Keratinocyte (primary cell): ENCODE data around the gene SCFD2. TPM values are rescaled to one million over a fixed set of nuclear protein-coding genes. Genes with fewer than 3 reads are reported as not detected.

Experiments
- DNase-seq: peaks from one replicate; pipeline ENCODE4 v3.0.0-alpha.2; 2011; ENCODE audit warnings: low read depth, missing footprints, low spot score
- FAIRE-seq: peaks from 2 replicates; lab custom pipeline; 2011; peaks lifted over from hg19 to GRCh38; lab: Jason Lieb, UNC
- H2AFZ ChIP-seq: 2 replicates; pipeline ENCODE4 v1.6.0; 2012; ENCODE audit warnings: low read length, control low read depth, inconsistent platforms; ENCODE audit not compliant: control insufficient read depth
- H3K27ac ChIP-seq: 2 replicates; pipeline ENCODE4 v1.5.1; 2011; ENCODE audit warnings: low read length; ENCODE audit not compliant: control insufficient read depth, insufficient read depth
- H3K27me3 ChIP-seq: 3 replicates; pipeline ENCODE4 v1.6.0; 2011; ENCODE audit warnings: low read length; ENCODE audit not compliant: control insufficient read depth, insufficient read depth; ENCODE audit errors: extremely low read depth
- H3K36me3 ChIP-seq, 2 experiments: 2 replicates in 1 of 2; 3 replicates in 1 of 2; pipeline ENCODE4 v1.5.1; 2011; ENCODE audit warnings: low read length in 2 of 2, mild to moderate bottlenecking in 1 of 2; ENCODE audit not compliant: control insufficient read depth in 2 of 2, insufficient read depth in 2 of 2; ENCODE audit errors: extremely low read depth in 1 of 2
- H3K4me1 ChIP-seq: 3 replicates; pipeline ENCODE4 v1.5.1; 2011; ENCODE audit warnings: low read length; ENCODE audit not compliant: control insufficient read depth, insufficient read depth; ENCODE audit errors: extremely low read depth
- H3K4me2 ChIP-seq: 3 replicates; pipeline ENCODE4 v1.6.0; 2011; ENCODE audit warnings: low read depth, low read length; ENCODE audit not compliant: control insufficient read depth, insufficient read depth; ENCODE audit errors: extremely low read depth
- H3K4me3 ChIP-seq, 3 experiments: fragments of 200-600 bp in 1 of 3; sonication (generic) in 1 of 3; 2 replicates in 2 of 3; 3 replicates in 1 of 3; pipeline ENCODE4 v1.5.1; 2011 to 2016; ENCODE audit warnings: low read length in 3 of 3, mild to moderate bottlenecking in 3 of 3, control low read depth in 2 of 3, inconsistent platforms in 1 of 3, low read depth in 1 of 3, mixed read lengths in 1 of 3, mixed run types in 1 of 3, moderate library complexity in 1 of 3; ENCODE audit not compliant: control insufficient read depth in 2 of 3, insufficient read depth in 2 of 3; ENCODE audit errors: extremely low read depth in 1 of 3
- H3K79me2 ChIP-seq: 2 replicates; pipeline ENCODE4 v1.6.0; 2012; ENCODE audit warnings: low read length; ENCODE audit not compliant: control insufficient read depth, insufficient read depth
- H3K9ac ChIP-seq: 3 replicates; pipeline ENCODE4 v1.6.0; 2011; ENCODE audit warnings: low read length; ENCODE audit not compliant: control insufficient read depth, insufficient read depth; ENCODE audit errors: extremely low read depth
- H3K9me1 ChIP-seq: 3 replicates; pipeline ENCODE4 v1.6.0; 2011; ENCODE audit warnings: low read length; ENCODE audit not compliant: control insufficient read depth, insufficient read depth; ENCODE audit errors: extremely low read depth
- H3K9me3 ChIP-seq: 2 replicates; pipeline ENCODE4 v1.5.1; 2012; ENCODE audit warnings: low read depth, low read length; ENCODE audit not compliant: control insufficient read depth
- H4K20me1 ChIP-seq: 3 replicates; pipeline ENCODE4 v1.6.0; 2011; ENCODE audit warnings: low read length; ENCODE audit not compliant: control insufficient read depth, insufficient read depth; ENCODE audit errors: extremely low read depth
- CTCF ChIP-seq, 3 experiments: IDR thresholded peaks in 1 of 3; conservative IDR thresholded peaks in 1 of 3; optimal IDR thresholded peaks in 1 of 3; 2 replicates in 2 of 3; 3 replicates in 1 of 3; pipeline versions ENCODE3 to v1.5.1; 2011; ENCODE audit warnings: low read length in 3 of 3, mild to moderate bottlenecking in 3 of 3, moderate library complexity in 2 of 3, control low read depth in 1 of 3, inconsistent platforms in 1 of 3; ENCODE audit not compliant: insufficient read depth in 2 of 3; ENCODE audit errors: extremely low read depth in 1 of 3
- EZH2 ChIP-seq: IDR thresholded peaks from one replicate; pipeline ENCODE4 v1.6.1; 2012; ENCODE audit warnings: inconsistent platforms, mild to moderate bottlenecking, low read length, moderate library complexity
- dilution Hi-C: fragments of 300-500 bp; cut with MboI; formaldehyde crosslinking; loops from one replicate; pipeline ENCODE4 v1.7.0; 2020; ENCODE audit warnings: low sequenced_read_pairs; ENCODE audit not compliant: extremely low pct_ligation_motif_present
- polyA plus RNA-seq, 5 experiments: library from polyadenylated mRNA; depleted of rRNA in 3 of 5; stranded (reverse) in 3 of 5; stranded (forward) in 1 of 5; unstranded in 1 of 5; fragments of >200 nt; gene quantifications; 1 replicate in 1 of 5; 2 replicates in 3 of 5; 3 replicates in 1 of 5; pipeline versions ENCODE4 v1.2.1 to v1.2.3, GENCODE V29; 2011 to 2012; ENCODE audit warnings: missing spikeins in 2 of 5, low read depth in 1 of 5, low replicate concordance in 1 of 5

SCFD2 gene
- polyA plus RNA-seq, 1 donor (not counting 4 experiments of a cell fraction or from before 2014, with no cell fraction given): 13.9 TPM

GRCh38 chr4:53168228-53168627, 197.6 kb downstream of the SCFD2 start:
- H3K4me1 ChIP-seq: no peaks in the 10 kb centered on the region
- H2AFZ ChIP-seq: no peak overlapping the region
- no peak overlapping the region for H3K4me2 ChIP-seq
- dilution Hi-C loops: no loop called here
- no peaks in the 10 kb centered on the region for H3K27me3 ChIP-seq
- no peak overlapping the region for H3K4me3 ChIP-seq
- H4K20me1 ChIP-seq: no peaks in the 10 kb centered on the region
- H3K79me2 ChIP-seq: no peaks in the 10 kb centered on the region
- FAIRE-seq (no peak), DNase-seq (no peak)
- no peaks in the 10 kb centered on the region for H3K9me3 ChIP-seq
- no peak overlapping the region for H3K27ac ChIP-seq
- TF ChIP-seq CTCF (optimal IDR thresholded peaks at IDR 0.05 in 1 of 3, IDR thresholded peaks at IDR 0.05 in 1 of 3, conservative IDR thresholded peaks at IDR 0.05 in 1 of 3; ENCODE audit: extremely low read depth in 1 of 3, insufficient read depth in 2 of 3, low read length in 3 of 3) (no peak), EZH2 (no peak)
- H3K36me3 ChIP-seq: no peaks in the 10 kb centered on the region
- no peaks in the 10 kb centered on the region for H3K9me1 ChIP-seq
- no peak overlapping the region for H3K9ac ChIP-seq

- Histone ChIP-seq H4K20me1 (no peaks in the 10 kb centered on the region), H3K9ac (no peak overlapping the region), H3K9me1 (no peaks in the 10 kb centered on the region), H3K79me2 (no peaks in the 10 kb centered on the region), H3K4me2 (no peak overlapping the region), H3K4me3 (no peak overlapping the region), H3K27me3 (no peaks in the 10 kb centered on the region), H3K27ac (no peak overlapping the region), H3K9me3 (no peaks in the 10 kb centered on the region), H2AFZ (no peak overlapping the region), H3K36me3 (no peaks in the 10 kb centered on the region), H3K4me1 (no peaks in the 10 kb centered on the region)
- DNase-seq (no peak), FAIRE-seq (no peak)
- dilution Hi-C loops: no loop called here
- TF ChIP-seq CTCF (optimal IDR thresholded peaks at IDR 0.05 in 1 of 3, IDR thresholded peaks at IDR 0.05 in 1 of 3, conservative IDR thresholded peaks at IDR 0.05 in 1 of 3; ENCODE audit: extremely low read depth in 1 of 3, insufficient read depth in 2 of 3, low read length in 3 of 3) (no peak), EZH2 (no peak)
Measured at GRCh38 chr4:53162969-53163368, 202.9 kb downstream of the SCFD2 start.
